Midbrain (tissue), 1 donor: ENCODE data around the gene ROBO1.
"Not testable (repeated sequence)": the region's sequence is repeated elsewhere in the genome, so short reads cannot be mapped to it uniquely, and the experiment has no call there.

Experiments used
- DNase-seq: peaks from one replicate; lab custom pipeline; 2025; lab: John Stamatoyannopoulos, UW

Gene ROBO1

GRCh38 chr3:79310016-79310415, 457.8 kb downstream of the ROBO1 start:
- no peak for DNase-seq

GRCh38 chr3:79306934-79307570, 460.7 kb downstream of the ROBO1 start:
- DNase-seq = peak; percentile 3

- DNase-seq = not testable (repeated sequence)
These were observed 467.7 kb downstream of the ROBO1 start for GRCh38 chr3:79299949-79300635.

GRCh38 chr3:79297245-79297960, 470.4 kb downstream of the ROBO1 start:
- DNase-seq = no peak

GRCh38 chr3:79286882-79287281, 480.9 kb downstream of the ROBO1 start:
- no peak for DNase-seq

GRCh38 chr3:79285871-79286270, 481.9 kb downstream of the ROBO1 start:
- DNase-seq = no peak

GRCh38 chr3:79285380-79285779, 482.4 kb downstream of the ROBO1 start:
- DNase-seq = no peak

- no peak for DNase-seq
These were observed 483.0 kb downstream of the ROBO1 start for GRCh38 chr3:79284781-79285180.

- DNase-seq = no peak
These were observed 489.1 kb downstream of the ROBO1 start for GRCh38 chr3:79278681-79279080.

- no peak for DNase-seq
These were observed 499.4 kb downstream of the ROBO1 start for GRCh38 chr3:79268422-79268821.

GRCh38 chr3:79264892-79265291, 502.9 kb downstream of the ROBO1 start:
- no peak for DNase-seq

- no peak for DNase-seq
These were observed 504.4 kb downstream of the ROBO1 start for GRCh38 chr3:79263423-79263822.

- no peak for DNase-seq
These were observed 509.3 kb downstream of the ROBO1 start for GRCh38 chr3:79258479-79258878.

GRCh38 chr3:79257791-79258190, 510.0 kb downstream of the ROBO1 start:
- no peak for DNase-seq

- DNase-seq = no peak
These were observed 512.1 kb downstream of the ROBO1 start for GRCh38 chr3:79255702-79256101.

- no peak for DNase-seq
These were observed 512.5 kb downstream of the ROBO1 start for GRCh38 chr3:79255292-79255691.

GRCh38 chr3:79253704-79254103, 514.1 kb downstream of the ROBO1 start:
- DNase-seq = no peak

- DNase-seq = no peak
These were observed 514.5 kb downstream of the ROBO1 start for GRCh38 chr3:79253271-79253670.

- DNase-seq = no peak
These were observed 517.1 kb downstream of the ROBO1 start for GRCh38 chr3:79250746-79251145.

GRCh38 chr3:79249701-79250100, 518.1 kb downstream of the ROBO1 start:
- DNase-seq = no peak

- DNase-seq = no peak
These were observed 520.1 kb downstream of the ROBO1 start for GRCh38 chr3:79247725-79248043.

GRCh38 chr3:79246875-79247724, 520.7 kb downstream of the ROBO1 start:
- no peak for DNase-seq
